ENCODE data around the gene TRAPPC3L. TPM values are rescaled to one million over a fixed set of nuclear protein-coding genes. Genes with fewer than 3 reads are reported as not detected.

The TRAPPC3L gene
- total RNA-seq, 1 donor from 2014 or later: not detected

GRCh38 chr6:116471531-116471930 lies 74.0 kb downstream of the TRAPPC3L start:
- intact Hi-C loops (cut with micrococcal nuclease): no loop called here

GRCh38 chr6:116468293-116468692 lies 77.2 kb downstream of the TRAPPC3L start:
- intact Hi-C loops (cut with micrococcal nuclease): no loop called here

GRCh38 chr6:116467514-116467913 lies 78.0 kb downstream of the TRAPPC3L start:
- intact Hi-C loops (cut with micrococcal nuclease): no loop called here

- intact Hi-C loops (cut with micrococcal nuclease): no loop called here
These were observed 78.4 kb downstream of the TRAPPC3L start for GRCh38 chr6:116467096-116467495.

GRCh38 chr6:116465246-116465645 lies 80.2 kb downstream of the TRAPPC3L start:
- intact Hi-C loops (cut with micrococcal nuclease): no loop called here

- intact Hi-C loops (cut with micrococcal nuclease): no loop called here
These were observed 82.2 kb downstream of the TRAPPC3L start for GRCh38 chr6:116463301-116463700.

- intact Hi-C loops (cut with micrococcal nuclease): loop anchor here (1.0 kb wide), 3 partner anchors 14 to 183 kb away; partner anchors contain the start of genes RWDD1 and TSPYL1
These were observed 83.3 kb downstream of the TRAPPC3L start for GRCh38 chr6:116461932-116462885.

GRCh38 chr6:116461331-116461931 lies 84.1 kb downstream of the TRAPPC3L start, which contains the start of gene CALHM6:
CALHM6 (plus strand) TSS chr6:116461375; CDS start chr6:116461930, 555 bp downstream.
- intact Hi-C loops (cut with micrococcal nuclease): no loop called here

- intact Hi-C loops (cut with micrococcal nuclease): no loop called here
These were observed 85.6 kb downstream of the TRAPPC3L start for GRCh38 chr6:116459927-116460326.

GRCh38 chr6:116458264-116458663 lies 87.2 kb downstream of the TRAPPC3L start:
- intact Hi-C loops (cut with micrococcal nuclease): no loop called here

- intact Hi-C loops (cut with micrococcal nuclease): no loop called here
These were observed 88.6 kb downstream of the TRAPPC3L start for GRCh38 chr6:116456927-116457326.

- intact Hi-C loops (cut with micrococcal nuclease): no loop called here
These were observed 89.4 kb downstream of the TRAPPC3L start for GRCh38 chr6:116456106-116456505.

- intact Hi-C loops (cut with micrococcal nuclease): no loop called here
These were observed 93.0 kb downstream of the TRAPPC3L start for GRCh38 chr6:116452531-116452930.

- intact Hi-C loops (cut with micrococcal nuclease): no loop called here
These were observed 93.6 kb downstream of the TRAPPC3L start for GRCh38 chr6:116451916-116452315.

GRCh38 chr6:116450769-116451740 lies 94.4 kb downstream of the TRAPPC3L start:
- intact Hi-C loops (cut with micrococcal nuclease): no loop called here

- intact Hi-C loops (cut with micrococcal nuclease): no loop called here
These were observed 95.2 kb downstream of the TRAPPC3L start for GRCh38 chr6:116450185-116450710.

GRCh38 chr6:116449565-116449964 lies 95.9 kb downstream of the TRAPPC3L start:
- intact Hi-C loops (cut with micrococcal nuclease): no loop called here

- intact Hi-C loops (cut with micrococcal nuclease): loop anchor here (1.0 kb wide), 1 partner anchor 29 kb away; no protein-coding TSS in a partner anchor
These were observed 97.9 kb downstream of the TRAPPC3L start for GRCh38 chr6:116447496-116448011.

- intact Hi-C loops (cut with micrococcal nuclease): loop anchor here (1.0 kb wide), 1 partner anchor 29 kb away; no protein-coding TSS in a partner anchor
These were observed 98.4 kb downstream of the TRAPPC3L start for GRCh38 chr6:116447052-116447451.

- intact Hi-C loops (cut with micrococcal nuclease): no loop called here
These were observed 99.1 kb downstream of the TRAPPC3L start for GRCh38 chr6:116446399-116446798.
